Right cardiac atrium (tissue), 5 donors: ENCODE measurements around the gene SPOP. TPM values are rescaled to one million over a fixed set of nuclear protein-coding genes. Genes with fewer than 3 reads are reported as not detected.
"Not testable (repeated sequence)": the region's sequence is repeated elsewhere in the genome, so short reads cannot be mapped to it uniquely, and the experiment has no call there.

Experiments
- ATAC-seq, 2 donors: fragments of 200-7000 bp; cut with Tn5 transposase; one replicate each; pipeline versions ENCODE4 v1.8.0 to v1.9.1; 2020; ENCODE audit warnings: moderate library complexity in 2 of 2, mild to moderate bottlenecking in 1 of 2
- DNase-seq, 3 donors: peaks; one replicate each; pipeline ENCODE4 v3.0.0-alpha.2; 2020
- H3K27ac ChIP-seq: one replicate; pipeline ENCODE4 v1.5.1; 2013; ENCODE audit warnings: mild to moderate bottlenecking, low read length, control low read depth, moderate library complexity
- H3K27me3 ChIP-seq: one replicate; pipeline ENCODE4 v1.6.1; 2013; ENCODE audit not compliant: control insufficient read depth, insufficient read depth
- H3K4me1 ChIP-seq: one replicate; pipeline ENCODE4 v1.6.1; 2013; ENCODE audit warnings: low read length; ENCODE audit not compliant: control insufficient read depth, insufficient read depth
- H3K4me3 ChIP-seq: one replicate; pipeline ENCODE4 v1.5.1; 2013; ENCODE audit warnings: low read length, control low read depth
- H3K9me3 ChIP-seq: one replicate; pipeline ENCODE4 v1.6.1; 2013; ENCODE audit warnings: low read length; ENCODE audit not compliant: control insufficient read depth
- WGBS: extraction: QIAGEN DNeasy Blood & Tissue Kit; methylation state at CpG from one replicate; pipeline ENCODE4 v1.1.7; 2013; 5-methylcytosine and 5-hydroxymethylcytosine counted together
- intact Hi-C, 4 donors: fragments of 100-400 bp; cut with DNase I; formaldehyde crosslinking; loops; one replicate each; pipeline versions ENCODE4 v1.11.0 to v1.14.0; 2022 to 2023
- polyA plus RNA-seq: library from polyadenylated mRNA; stranded (reverse); fragments of 200-250 nt; gene quantifications from one replicate; pipeline ENCODE4 v1.2.3, GENCODE V29; 2013
- total RNA-seq, 4 donors: library from RNA; stranded (reverse); fragmentation: NEBNext Ultra II Directional; extraction: Animal tissue kit (Norgen Biotek cat#: 25700); gene quantifications; one replicate each; pipeline ENCODE4 v1.2.1, GENCODE V29; 2021
- donor health status: healthy with polysubstance abuse.
- donor health status: DM: no; HTN: yes; CAD: no.
- donor health status: DM: no; HTN: no; CAD: no.
- donor health status: DM: no; HTN: yes; CAD: no; lungs with severe emphysema.
- donor health status: DM: yes; HTN: yes; CAD: no.

Gene SPOP
- total and polyA plus RNA-seq, 5 donors: 33.7 to 82.7 (median 75.8) TPM

DNA sequence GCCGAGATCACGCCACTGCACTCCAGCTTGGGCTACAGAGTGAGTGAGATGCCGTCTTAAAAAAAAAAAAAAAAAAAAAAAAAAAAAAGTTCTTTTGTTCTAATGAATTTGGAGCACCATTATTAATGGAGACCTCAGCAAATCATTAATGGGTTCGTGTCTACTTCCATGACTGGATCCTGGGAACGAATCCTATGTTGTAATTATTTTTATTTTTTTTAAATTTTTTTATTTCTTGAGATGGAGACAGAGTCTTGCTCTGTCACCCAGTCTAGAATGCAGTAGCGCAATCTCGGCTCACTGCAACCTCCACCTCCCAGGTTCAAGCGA is 30.7 kb downstream of the SPOP start:
- intact Hi-C loops: loop anchor here in 1 of 4 donors (2.0 kb wide), 1 partner anchor 16 kb away; no protein-coding TSS in a partner anchor
- WGBS: 94% methylated on average over 8 of the region's 8 CpGs
- ATAC-seq (no peak), DNase-seq (no peak)
- no peak overlapping the region for H3K4me3 ChIP-seq
- H3K4me1 ChIP-seq: peaks cover 10% of the 10 kb centered on the region
- no peaks in the 10 kb centered on the region for H3K9me3 ChIP-seq
- peak overlapping the region; percentile 78 for H3K27ac ChIP-seq
- H3K27me3 ChIP-seq: no peaks in the 10 kb centered on the region

DNA sequence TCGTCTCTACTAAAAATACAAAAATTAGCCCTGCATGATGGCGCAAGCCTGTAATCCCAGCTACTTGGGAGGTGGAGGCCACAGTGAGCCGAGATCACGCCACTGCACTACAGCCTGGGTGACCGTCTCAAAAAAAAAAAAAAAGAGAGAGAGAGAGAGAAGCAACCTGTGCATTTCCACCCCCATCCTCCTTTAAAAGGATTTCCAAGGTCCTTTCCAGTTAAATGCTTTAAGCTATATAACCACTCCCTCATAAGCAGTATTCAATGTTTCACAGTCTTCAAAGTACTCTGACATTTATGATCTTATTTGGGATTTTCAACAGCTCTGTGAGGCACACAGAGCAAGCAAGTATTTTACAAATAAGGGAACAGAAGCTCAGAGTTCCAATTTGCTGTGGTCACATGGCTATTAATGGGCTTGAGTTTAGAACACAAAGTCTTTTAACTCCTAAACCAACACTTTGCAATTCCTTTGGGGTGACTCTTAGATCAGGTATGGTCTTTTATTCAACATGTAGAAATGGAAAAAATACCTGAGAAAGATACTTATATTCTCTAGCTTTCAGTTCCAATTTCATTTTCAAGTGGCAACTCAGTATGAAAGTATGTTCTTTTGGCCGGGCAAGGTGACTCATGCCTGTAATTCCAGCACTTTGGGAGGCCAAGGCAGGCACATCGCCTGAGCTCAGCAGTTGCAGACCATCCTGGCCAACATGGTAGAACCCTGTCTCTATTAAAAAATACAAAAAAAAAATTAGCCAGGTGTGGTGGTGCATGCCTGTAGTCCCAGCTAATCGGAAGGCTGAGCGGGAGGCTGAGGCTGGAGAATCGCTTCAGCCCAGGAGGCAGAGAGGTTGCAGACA is 31.3 kb downstream of the SPOP start:
- Histone ChIP-seq H3K4me3 (no peak overlapping the region), H3K27ac (peak overlapping the region; percentile 91), H3K9me3 (no peaks in the 10 kb centered on the region), H3K4me1 (peaks cover 10% of the 10 kb centered on the region), H3K27me3 (no peaks in the 10 kb centered on the region)
- WGBS: 77% methylated on average over 10 of the region's 10 CpGs
- ATAC-seq (peak; percentile 61 to 65), DNase-seq (peak; percentile 25 to 60 (median 26))
- intact Hi-C loops: loop anchor here in 1 of 4 donors (2.0 kb wide), 1 partner anchor 16 kb away; no protein-coding TSS in a partner anchor

DNA sequence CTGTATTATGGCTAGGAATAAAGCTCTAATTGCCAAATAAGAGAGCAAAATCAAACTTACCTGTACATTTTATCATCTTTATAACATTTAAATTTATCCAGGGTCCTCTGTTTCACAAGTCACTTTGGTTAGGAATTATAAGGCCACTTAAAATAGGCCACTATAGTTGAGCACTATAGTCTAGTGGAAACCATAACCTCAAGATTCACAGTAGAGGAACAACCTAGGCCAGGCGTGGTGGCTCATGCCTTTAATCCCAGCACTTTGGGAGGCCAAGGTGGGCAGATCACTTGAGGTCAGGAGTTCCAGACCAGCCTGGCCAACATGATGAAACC is 31.9 kb downstream of the SPOP start:
- H3K4me3 ChIP-seq, DNase-seq, H3K9me3 ChIP-seq, H3K4me1 ChIP-seq, H3K27me3 ChIP-seq: not testable (repeated sequence)
- intact Hi-C loops: loop anchor here in 1 of 4 donors (2.0 kb wide), 1 partner anchor 17 kb away; no protein-coding TSS in a partner anchor
- peak; percentile 25 to 28 for ATAC-seq
- H3K27ac ChIP-seq: peak overlapping the region; percentile 91
- 96% methylated on average over 1 of the region's 1 CpG for WGBS

DNA sequence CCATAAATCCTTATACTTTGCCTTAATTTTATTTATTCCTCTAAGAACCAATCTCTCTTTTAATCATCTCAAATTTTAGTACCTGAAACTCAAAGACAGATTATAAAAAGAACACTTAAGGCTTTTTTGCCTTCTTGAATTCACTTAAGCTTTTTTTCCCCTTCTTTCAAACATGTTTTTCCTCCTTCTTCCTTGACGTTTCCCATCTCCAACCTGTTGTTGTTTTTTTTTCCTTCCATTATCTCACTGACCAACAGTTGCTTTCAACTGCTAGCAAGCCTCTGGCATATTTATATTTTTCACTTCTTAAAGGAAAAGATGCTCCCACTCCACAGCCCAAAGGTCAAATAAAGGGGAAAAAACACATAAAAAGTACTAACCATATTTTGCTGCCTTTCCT is 32.2 kb downstream of the SPOP start:
- Histone ChIP-seq H3K27me3 (no peaks in the 10 kb centered on the region), H3K9me3 (no peaks in the 10 kb centered on the region), H3K27ac (no peak overlapping the region), H3K4me1 (peaks cover 10% of the 10 kb centered on the region), H3K4me3 (no peak overlapping the region)
- no peak for DNase-seq
- intact Hi-C loops: loop anchor here in 1 of 4 donors (2.0 kb wide), 1 partner anchor 17 kb away; no protein-coding TSS in a partner anchor
- 16% methylated on average over 1 of the region's 1 CpG for WGBS
- ATAC-seq: no peak

DNA sequence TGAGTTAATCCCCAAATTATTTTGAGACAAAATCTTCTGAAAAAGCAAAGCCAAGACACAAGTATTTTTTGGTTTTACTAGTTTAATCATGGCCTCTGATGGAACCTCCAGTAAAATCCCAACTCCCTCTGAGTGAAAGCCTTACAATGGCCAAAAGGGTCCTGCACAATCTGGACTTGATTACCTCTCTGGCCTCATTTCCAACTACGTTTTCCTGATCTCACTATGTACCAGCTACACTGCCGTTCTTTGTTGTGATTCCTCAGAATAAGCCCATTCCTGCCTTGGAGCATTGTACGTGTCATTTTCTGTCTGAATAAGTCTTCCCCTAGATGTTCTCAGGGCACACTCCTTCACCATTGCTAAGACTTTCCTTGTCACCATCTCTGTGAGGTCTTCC is 37.3 kb downstream of the SPOP start:
- intact Hi-C loops: no loop called here
- ATAC-seq: no peak
- Histone ChIP-seq H3K4me3 (no peak overlapping the region), H3K9me3 (no peaks in the 10 kb centered on the region), H3K27ac (no peak overlapping the region), H3K27me3 (no peaks in the 10 kb centered on the region), H3K4me1 (peaks cover 3% of the 10 kb centered on the region)
- no peak for DNase-seq
- WGBS: 80% methylated on average over 3 of the region's 3 CpGs

DNA sequence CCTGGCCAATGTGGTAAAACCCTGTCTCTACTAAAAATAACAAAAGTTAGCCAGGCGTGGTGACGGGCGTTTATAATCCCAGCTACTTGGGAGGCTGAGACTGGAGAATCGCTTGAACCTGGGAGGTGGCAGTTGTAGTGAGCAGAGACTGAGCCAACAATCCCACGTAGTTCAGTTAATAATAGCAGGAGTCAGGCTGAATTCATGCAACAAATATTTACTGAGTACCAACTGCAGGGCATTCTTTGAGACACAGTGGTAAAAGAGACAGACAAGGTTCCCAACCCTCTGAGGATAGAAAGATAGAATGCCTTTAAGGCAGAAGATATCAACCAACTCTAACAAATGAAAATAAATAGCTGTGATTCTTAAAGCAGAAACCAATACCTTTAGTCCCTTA is 39.1 kb downstream of the SPOP start:
- 74% methylated on average over 5 of the region's 5 CpGs for WGBS
- peak; percentile 51 to 66 for ATAC-seq
- intact Hi-C loops: no loop called here
- no peak for DNase-seq
- Histone ChIP-seq H3K27ac (peak overlapping the region; percentile 8), H3K27me3 (no peaks in the 10 kb centered on the region), H3K9me3 (no peaks in the 10 kb centered on the region), H3K4me3 (no peak overlapping the region), H3K4me1 (peaks cover 3% of the 10 kb centered on the region)

DNA sequence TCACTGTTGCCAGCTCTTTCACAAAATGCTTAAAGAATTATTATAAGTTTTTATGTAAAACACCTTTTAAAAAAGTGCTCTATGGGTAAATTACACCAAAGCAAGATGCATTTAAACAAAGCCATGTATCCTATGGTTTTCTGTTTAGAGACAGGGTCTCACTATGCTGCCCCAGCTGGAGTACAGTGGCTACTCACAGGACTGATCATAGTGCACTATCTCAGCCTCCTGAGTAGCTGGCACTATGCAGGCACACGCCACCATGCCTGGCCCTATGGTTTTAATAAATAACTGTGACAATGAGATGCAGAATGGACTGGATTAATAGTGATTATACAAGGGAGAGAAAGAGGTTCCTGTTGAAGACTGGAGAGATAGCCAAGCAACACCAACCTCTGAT is 40.2 kb downstream of the SPOP start:
- Histone ChIP-seq H3K9me3 (no peaks in the 10 kb centered on the region), H3K27me3 (no peaks in the 10 kb centered on the region), H3K4me3 (no peak overlapping the region), H3K4me1 (peaks cover 4% of the 10 kb centered on the region), H3K27ac (no peak overlapping the region)
- intact Hi-C loops: no loop called here
- 94% methylated on average over 1 of the region's 1 CpG for WGBS
- no peak for DNase-seq
- no peak for ATAC-seq

DNA sequence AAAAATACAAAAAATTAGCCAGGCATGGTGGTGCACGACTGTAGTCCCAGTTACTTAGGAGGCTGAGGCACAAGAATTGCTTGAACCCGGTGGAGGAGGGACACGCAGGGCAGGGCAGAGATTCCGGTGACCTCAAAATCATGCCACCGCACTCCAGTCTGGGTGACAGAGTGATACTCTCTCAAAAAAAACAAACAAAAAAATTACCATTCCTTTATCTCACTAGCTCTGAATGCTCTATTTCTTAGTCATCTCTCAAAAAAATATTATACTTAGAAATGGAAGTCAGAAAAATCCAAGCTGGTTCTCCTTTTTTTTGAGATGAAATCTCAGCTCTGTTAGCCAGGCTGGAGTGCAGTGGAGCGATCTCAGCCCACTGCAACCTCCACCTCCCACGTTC is 40.8 kb downstream of the SPOP start:
- peak overlapping the region; percentile 58 for H3K27ac ChIP-seq
- H3K4me3 ChIP-seq: no peak overlapping the region
- H3K27me3 ChIP-seq: no peaks in the 10 kb centered on the region
- WGBS: 61% methylated on average over 7 of the region's 7 CpGs
- intact Hi-C loops: no loop called here
- no peaks in the 10 kb centered on the region for H3K9me3 ChIP-seq
- DNase-seq (peak in 1 of 3 donors; percentile 24), ATAC-seq (peak; percentile 26 to 30)
- H3K4me1 ChIP-seq: peaks cover 4% of the 10 kb centered on the region

DNA sequence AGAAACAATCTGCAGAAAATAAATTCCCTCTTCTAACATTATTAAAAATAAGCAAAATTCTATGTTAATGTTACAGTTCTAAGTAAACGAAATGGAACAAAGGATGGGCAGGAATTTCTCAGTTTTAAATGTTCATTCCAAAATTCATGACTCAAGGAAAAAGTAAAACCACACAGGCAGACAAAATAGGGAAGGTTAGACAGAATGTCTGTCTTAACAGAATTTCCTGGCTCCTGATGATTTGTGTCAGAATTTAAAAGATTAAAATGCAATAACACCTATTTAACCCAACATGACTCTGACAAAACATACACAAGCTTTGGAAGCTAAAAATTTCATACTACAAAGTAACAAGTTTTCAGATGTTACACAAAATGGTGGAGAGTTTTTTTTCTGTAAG is 42.8 kb downstream of the SPOP start:
- no peak overlapping the region for H3K27ac ChIP-seq
- H3K9me3 ChIP-seq: no peaks in the 10 kb centered on the region
- intact Hi-C loops: no loop called here
- no peak for ATAC-seq
- peaks cover 8% of the 10 kb centered on the region for H3K4me1 ChIP-seq
- 43% methylated on average over 1 of the region's 1 CpG for WGBS
- H3K4me3 ChIP-seq: no peak overlapping the region
- H3K27me3 ChIP-seq: no peaks in the 10 kb centered on the region
- no peak for DNase-seq

DNA sequence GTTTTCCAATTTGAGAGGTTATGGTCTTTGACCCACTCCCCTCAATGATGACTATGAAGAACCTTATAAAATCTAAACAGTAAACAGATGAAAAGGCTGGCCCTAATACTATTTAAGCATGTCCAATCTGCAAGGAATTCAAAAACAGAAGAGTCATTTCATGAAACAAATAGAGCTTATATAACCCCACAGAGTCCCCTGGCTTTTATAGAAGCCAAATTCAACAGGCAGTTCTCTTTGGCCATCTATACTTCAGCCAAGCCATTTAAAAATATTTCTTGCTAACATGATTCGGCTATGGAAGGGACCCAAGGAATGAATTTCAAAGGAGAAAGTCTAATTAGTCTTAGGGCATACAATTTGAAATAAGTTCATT is 43.4 kb downstream of the SPOP start:
- Histone ChIP-seq H3K27ac (no peak overlapping the region), H3K4me1 (peaks cover 8% of the 10 kb centered on the region), H3K9me3 (no peaks in the 10 kb centered on the region), H3K4me3 (no peak overlapping the region), H3K27me3 (no peaks in the 10 kb centered on the region)
- 38% methylated on average over 1 of the region's 1 CpG for WGBS
- DNase-seq (no peak), ATAC-seq (peak in 1 of 2 donors; percentile 44)
- intact Hi-C loops: no loop called here

DNA sequence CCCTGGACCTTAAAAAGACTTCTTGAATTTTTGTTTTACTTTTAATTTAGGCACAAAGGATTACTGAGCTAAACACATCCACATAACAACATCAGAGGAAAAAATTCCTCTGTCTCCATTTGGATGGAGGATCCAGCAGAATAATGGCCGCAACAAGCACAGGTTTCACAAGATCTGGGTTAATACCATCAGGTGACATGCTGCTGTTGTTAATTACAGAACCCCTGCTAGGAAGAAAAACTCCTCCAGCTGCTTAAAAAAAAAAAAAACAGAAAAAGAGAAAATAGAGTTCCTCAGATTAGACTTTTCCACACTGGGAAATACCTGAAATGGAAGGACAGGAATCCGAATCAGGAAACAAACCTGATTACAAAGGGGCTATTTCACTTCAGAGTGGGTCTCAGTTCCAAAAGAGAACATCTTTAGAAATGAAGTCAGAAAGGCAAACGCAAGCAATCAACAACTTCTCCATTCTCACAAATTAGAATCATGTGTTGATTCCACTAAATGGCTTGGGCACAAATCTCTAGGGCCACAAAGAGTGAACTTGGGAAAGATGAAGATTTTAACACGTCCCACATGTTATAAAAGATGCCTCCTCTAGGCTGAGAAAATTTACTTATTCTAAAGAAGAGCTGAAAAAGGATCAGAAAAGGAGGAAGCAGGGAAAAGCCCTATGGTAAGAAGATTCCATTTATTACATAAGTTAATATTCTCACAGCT is 44.0 kb downstream of the SPOP start:
- no peak for ATAC-seq
- intact Hi-C loops: no loop called here

More for the DNA sequence above, 44.0 kb downstream of the SPOP start:
- Histone ChIP-seq H3K27me3 (no peaks in the 10 kb centered on the region), H3K27ac (peak overlapping the region; percentile 95), H3K9me3 (no peaks in the 10 kb centered on the region), H3K4me1 (peaks cover 8% of the 10 kb centered on the region), H3K4me3 (no peak overlapping the region)
- 38% methylated on average over 4 of the region's 4 CpGs for WGBS
- no peak for DNase-seq
